Islet precursor cell (in vitro differentiated cells): ENCODE data around the gene ZNF664.

ENCODE experiments used
- DNase-seq: peaks from one replicate; pipeline ENCODE4 v3.0.0-alpha.2; 2018

ZNF664 gene

DNA sequence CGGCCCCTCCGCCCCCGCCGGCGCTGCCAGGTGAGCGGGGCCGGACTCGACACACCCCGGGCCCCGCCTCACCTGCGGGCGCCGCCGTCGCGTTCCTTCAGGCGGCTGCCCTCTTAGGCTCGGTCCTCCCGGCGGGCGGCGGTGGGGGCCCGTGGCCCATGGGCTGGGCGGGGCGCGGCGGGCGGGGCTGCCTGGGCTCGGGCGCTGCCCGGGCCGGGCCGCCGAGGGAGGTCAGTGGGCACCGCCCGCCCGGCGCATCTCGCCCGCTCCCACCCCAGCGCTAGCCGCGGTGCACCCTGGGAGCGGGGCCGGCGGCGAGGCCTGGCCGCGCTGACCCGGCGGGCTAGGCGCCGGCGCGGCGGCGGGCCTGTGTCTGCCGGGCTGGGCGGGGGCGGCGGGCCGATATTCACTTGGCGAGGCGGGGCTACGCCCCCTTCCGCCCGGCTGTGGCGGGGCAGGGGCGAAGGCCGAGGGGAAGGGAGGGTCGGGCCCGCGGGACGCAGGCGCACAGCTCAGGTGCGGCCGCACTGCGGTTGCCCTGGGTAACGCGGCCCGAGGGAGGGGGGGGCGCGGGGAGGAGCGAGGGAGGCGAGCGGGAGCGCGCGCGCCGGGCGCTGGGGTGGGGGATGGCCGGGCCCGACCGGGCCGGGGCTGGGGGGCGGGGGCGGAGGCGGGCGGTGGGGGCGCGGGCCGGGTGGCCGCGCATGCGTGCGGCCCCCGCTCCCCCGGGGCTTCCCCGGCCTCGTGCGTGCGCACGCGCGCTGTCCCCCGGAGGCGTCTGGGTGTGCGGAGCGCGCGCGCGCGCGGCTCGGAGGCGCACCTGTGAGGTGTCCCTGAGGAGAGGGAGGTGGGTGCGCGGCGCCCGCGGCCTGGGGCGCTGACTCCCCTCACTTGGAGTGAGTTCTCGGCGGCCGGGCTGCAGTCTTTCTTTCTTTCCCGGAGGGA lies at the start of gene ZNF664, which contains the start of gene CCDC92:
ZNF664 (plus strand) TSS at position 759 of the 945 bp plus-strand sequence. CDS start 38,930 bp downstream, outside the sequence.
CCDC92 (minus strand) TSS at position 375 of the 945 bp plus-strand sequence. CDS start 28,526 bp downstream, outside the sequence.
- DNase-seq, result peak; percentile 99

DNA sequence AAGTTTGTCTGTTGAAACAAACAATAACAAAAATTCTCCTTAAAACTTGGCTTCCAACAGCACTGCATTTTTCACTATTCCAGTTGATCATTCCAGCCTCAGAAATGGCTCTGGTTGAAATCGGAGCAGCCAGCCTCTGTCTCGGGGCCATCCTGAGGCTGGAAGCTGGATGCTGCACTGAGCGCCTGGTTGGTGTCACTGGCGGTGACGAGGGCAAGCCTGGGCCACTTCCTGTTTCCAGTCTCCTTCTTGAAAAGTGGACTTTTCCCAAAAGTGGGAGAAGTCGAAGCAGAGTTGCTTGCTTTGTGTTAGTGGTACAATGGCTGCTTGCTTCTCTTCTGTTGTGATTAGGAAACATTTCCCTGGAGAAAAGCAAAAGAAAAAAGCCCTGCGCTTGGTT lies 49.1 kb upstream of the ZNF664 start:
- DNase-seq, result no peak

DNA sequence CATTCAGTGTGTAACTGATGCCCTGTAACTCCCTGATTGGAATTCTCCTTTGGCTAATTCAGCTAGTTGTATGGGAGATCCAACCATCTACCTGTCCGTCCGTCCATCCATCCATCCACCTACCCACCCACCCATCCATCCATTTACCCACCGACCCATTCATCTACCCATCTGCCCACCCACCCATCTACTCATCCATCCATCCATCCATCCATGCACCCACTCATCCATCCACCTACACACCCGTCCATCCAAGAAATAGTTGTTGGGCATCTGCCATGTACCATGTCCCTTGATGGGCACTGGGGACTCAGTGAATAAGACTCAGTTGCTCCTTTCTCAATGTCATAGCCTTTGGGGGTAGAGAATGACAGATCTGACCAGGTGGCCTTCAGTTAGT lies 48.5 kb upstream of the ZNF664 start:
- no peak for DNase-seq

DNA sequence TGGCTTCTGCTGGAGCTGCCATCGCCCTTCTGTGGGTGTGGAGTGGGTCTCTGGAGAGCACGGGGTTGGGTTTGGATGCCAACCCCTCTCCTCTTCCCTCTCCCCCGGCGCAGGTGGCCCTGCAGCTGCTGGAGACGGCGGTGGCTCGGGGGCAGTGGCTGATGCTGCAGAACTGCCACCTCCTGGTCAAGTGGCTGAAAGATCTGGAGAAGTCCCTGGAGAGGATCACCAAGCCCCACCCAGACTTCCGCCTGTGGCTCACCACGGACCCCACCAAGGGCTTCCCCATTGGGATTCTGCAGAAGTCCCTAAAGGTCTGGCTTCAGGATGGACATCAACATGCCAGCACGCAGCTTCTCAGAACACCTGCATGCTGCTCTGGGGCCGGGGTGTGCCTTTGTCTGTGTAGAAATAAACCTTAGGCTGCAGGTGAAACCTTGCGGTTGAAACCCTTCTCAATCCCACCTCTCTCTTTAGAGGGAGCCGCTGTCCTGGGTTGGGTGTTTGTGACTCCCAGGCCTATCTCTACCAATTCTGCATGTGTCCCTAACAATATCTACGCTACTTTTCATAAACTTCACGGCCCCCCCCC lies 44.6 kb upstream of the ZNF664 start:
- no peak for DNase-seq

DNA sequence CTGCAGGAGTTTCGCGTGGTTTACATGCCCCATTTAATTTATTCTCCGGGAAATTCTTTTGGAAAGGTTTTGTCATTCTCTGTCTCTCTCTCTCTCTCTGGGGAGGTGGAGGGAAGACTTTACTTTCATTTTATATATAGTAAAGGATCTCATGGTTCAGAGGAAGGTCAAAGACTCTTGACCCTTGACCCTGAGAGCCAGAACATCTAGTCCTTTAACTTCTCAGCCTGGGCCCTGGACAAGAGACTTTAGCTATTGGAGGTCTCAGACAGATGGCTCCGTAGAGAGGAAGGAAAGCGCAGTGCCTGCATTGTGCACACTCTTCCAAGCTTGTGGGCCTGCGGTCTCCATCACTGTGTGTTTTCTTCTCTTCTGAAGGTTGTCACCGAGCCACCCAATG lies 44.1 kb upstream of the ZNF664 start:
- no peak for DNase-seq

DNA sequence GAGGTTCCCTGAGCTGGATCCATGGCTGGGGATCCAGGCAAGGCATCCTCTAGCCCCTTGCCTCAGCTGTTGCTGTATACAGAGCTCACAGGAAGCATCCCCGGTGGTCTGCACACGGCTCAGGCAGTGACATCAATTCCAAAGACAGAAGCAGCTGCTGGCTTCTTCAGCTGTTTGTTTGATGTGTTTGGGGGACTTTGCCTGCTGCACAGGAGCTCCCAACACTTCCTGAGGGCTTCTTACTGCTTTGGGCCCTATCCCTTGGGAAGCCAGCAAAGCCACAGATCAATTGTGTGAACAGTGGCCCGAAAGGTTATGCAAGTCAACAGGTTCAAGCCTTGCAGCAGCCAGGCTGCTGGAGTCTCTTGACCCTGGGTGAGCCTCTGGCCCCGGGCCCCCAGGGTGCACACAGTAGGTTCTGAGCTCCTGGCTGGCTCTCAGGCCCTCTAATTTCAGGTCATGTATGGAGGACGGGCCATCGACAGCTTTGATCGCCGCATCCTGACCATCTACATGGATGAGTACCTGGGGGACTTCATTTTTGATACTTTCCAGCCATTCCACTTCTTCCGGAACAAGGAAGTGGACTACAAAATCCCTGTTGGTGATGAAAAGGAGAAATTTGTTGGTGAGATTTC lies 43.0 kb upstream of the ZNF664 start:
- DNase-seq, result peak; percentile 52

DNA sequence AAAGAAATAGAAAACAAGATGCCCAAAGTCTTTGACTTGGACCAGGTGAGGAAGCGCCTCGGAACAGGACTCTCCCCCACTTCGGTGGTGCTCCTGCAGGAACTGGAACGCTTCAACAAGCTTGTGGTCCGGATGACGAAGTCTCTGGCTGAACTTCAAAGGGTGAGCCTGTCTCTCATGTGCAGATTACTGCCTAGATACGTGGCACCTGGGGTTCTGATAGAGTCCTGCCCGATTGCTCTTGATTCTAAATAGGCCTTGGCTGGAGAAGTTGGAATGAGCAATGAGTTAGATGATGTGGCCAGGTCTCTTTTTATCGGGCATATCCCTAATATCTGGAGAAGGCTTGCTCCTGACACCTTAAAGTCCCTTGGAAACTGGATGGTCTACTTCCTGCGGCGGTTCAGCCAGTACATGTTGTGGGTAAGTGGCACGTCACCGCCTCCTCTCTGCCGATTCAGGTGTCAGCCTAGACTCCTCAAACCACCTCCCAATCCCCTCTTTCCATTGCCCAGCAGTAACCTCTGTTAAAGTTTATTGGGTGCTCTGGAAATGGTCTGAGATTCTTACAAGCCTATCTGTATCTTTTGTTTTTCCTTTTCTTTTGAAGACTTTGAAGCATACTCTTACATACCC lies 41.2 kb upstream of the ZNF664 start:
- DNase-seq, result peak; percentile 51

DNA sequence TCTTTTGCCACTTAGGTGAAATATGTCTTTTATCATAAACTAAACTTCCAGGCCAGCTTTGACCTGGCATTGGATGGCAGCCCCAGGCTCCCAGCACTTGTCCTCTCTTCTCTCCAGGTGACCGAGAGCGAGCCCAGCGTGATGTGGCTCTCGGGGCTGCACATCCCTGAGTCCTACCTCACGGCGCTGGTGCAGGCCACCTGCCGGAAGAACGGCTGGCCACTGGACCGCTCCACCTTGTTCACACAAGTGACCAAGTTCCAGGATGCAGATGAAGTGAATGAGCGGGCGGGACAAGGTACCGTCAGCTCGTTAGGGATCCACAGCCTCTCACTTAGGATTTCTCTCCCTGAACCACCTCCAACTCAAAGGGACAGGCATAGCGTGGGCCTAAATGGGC lies 39.8 kb upstream of the ZNF664 start:
- DNase-seq, result peak; percentile 49

DNA sequence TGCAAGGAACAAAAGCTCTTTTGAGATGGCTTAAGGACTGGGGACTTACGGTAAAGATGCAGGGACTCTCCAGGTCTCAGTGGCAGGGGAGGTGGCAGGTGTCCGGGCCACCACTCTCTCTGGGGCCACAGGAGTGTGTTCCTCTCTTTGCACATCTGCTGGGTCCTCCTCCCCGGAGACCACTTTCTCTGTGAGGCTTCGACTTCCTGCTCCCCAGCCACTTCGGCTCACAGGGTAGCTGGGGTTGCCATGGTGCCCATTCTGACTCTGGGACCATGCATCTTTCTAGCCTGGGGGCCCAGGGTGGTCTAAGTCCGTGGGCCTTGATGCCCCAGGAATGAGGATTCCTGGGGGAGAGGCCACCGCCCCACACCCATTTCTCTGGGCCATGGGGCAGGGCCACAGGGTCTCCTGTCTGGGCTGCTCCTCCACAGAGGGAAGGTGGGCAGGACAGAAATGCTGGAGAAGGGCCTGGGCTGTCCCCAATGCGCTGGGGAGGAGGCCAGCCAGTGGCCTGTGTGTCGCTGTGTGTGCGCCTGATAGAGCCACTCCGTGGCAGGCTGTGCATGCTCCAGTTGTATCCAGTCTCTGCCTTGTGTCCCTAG lies 38.9 kb upstream of the ZNF664 start:
- peak; percentile 48 for DNase-seq

DNA sequence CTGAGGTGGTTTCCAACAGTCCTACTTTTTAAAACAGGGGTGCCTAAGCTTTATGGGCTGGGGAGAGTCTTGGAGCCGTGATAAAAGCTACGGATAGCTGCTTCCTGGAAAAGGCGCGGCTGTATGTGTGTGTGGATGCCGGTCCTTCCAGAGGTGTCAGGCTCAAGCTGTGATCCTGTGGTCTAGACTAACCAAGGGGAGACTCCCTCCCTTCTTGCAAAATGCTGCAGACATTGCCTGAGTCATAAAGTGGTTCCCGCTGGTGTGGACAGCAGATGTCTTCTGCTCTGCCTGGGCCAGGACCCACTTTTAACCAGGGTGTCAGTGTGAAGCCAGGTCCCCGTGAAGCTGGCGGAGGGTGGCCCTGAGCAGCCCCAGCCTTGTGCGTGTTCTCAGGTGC lies 38.2 kb upstream of the ZNF664 start:
- DNase-seq, result no peak

DNA sequence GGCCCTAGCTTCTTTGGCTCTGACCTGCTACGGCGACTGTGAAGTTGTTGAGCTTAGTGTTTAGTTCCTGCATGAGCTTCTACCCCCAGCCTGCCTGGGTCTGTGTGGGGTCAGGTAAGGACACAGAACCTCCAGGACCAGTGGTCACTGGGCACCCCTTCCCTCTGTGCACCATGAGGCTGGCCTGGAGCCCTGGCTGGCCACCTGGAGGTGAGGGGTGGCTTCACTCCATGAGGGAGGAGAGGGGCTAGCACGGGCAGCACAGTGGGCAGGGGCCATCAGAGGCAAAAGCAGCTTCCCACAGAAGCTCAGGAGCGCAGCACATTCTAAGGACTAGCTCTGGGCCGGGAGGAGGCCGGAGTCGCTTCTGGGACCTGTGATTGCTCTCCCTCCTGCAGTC lies 37.1 kb upstream of the ZNF664 start:
- DNase-seq, result no peak

DNA sequence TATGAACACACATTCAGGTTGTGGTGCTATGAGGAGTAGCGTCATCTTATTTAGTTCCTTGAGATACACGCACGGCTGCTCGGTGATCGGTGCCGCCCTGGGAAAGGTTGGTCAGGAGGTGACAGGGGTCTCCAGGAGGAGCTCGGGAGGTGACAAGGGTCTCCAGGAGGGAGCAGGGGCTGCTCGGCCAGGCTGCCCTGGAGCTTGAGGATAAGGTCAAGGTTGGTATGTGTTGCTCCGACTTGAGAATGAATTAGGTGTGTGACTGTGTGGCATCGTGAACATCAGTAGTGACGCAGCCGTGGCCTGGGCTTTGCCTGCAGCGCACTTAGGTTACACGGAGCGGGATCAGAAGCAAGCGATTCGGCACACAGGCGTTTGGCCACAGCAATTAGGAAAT lies 36.5 kb upstream of the ZNF664 start:
- DNase-seq, result no peak

DNA sequence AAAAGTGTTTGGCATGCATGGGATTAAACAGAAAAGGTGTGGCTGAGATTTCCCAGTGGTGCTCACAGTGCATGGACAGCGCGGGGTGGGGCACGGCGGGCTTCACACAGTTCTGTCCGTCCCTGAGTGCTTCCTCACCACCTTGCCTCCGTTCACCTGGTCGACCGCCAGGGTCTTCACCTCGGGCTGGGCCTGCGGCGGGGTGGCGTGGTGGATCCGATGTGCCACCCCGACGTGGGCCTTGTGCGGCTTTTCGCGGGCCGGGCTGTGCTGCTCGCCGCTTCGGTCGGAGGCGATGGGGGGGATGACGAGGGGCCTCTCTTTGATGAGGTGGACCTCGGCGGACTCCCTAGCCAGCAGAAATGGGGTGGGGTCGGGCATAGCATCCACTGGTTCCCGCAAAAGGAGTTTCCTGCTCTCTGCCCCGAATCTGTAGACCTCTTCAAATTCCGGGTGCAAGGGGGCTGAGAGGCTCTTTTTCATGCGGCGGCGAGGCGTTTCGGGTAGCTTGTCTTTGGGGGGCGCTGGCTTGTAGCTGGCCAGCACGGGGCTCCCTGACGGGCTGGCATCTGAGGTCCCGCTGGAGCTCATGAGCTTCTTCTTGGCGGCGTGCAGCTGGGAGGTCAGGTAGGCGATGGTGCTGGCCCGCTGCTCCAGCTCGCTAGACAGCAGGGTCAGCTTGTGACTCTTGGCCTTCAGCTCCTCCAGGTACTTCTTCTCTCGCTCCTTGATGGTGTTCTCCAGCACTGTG lies 35.9 kb upstream of the ZNF664 start:
- DNase-seq, result no peak

DNA sequence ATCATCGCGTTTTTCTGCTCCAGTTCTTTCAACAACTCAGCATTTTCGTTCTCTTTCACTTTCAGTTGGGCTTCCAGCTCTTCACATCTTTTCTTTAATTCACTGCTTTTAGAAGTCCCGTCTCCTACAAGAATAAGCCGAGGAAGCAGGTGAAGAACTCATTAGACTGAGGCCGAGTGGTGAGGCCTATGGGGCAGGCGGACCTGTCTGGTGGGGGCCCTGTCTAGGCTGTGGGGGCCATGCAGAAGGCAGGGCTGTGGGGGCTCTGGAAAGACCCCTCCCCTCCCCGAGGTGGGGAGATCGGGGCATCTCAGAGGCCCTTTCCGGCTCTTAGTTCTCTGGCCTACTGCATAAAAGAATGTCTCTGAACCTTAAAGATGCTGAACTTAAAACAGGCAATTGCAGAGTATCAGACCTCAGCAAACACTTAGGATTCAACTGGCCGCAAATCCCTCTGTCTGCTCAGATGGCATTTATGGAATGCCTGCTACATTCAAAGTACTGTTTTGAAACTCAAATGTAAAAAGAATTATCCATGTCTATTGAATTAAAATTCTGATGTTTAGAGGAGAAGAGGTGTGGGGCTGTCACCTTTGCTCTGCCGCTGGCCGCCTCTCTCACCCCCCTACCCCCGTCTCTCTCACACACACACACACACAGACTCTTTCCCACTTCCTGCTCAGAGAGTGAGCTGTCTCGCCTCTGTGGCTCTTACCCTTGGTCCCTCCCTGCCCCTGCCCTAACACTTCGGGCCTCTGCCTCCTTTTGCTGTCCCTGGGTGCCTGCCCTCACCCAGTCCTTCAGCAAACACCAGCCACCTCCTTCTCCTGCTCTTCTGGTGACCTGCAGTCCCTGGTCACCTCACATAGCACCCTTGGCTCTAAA lies 35.1 kb upstream of the ZNF664 start:
- peak; percentile 65 for DNase-seq

DNA sequence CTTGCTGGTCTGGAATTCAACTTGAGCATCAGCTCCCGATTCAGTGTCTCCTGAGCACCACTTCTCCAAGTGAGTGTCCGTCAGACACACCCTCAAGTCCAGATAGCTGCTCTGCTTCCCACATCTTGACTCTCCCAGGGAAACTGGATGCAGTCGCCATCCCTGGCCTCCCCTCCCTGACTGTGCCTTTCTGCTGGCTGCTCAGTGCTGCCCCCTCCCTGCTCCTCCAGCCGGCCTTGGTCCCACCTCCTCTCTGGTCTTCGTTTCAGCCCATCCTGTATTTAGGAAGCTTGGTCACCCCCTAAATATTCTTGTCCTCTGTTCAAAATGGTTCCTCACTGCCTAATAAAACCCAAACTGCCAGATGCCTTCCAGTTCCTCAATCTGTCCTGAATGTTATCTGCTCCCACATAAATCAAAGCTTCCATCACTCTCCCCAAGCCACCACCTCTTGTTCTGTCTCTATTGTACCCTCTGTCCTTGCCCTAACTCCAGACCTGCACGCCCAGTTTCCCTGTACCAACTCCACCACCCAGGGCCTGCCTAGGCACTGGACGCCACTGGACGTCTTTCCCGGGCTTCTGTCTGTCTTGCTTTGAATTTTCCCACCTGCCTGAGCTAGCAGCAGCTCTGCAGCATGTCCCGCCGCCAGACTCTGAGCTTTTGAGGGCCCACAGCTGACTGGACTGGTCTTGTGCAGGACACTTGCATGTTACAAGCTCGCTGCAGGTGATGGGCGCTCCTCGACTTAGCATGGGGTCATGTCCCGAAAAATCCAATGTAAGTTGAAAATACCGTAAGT lies 34.1 kb upstream of the ZNF664 start:
- DNase-seq, result peak; percentile 72

DNA sequence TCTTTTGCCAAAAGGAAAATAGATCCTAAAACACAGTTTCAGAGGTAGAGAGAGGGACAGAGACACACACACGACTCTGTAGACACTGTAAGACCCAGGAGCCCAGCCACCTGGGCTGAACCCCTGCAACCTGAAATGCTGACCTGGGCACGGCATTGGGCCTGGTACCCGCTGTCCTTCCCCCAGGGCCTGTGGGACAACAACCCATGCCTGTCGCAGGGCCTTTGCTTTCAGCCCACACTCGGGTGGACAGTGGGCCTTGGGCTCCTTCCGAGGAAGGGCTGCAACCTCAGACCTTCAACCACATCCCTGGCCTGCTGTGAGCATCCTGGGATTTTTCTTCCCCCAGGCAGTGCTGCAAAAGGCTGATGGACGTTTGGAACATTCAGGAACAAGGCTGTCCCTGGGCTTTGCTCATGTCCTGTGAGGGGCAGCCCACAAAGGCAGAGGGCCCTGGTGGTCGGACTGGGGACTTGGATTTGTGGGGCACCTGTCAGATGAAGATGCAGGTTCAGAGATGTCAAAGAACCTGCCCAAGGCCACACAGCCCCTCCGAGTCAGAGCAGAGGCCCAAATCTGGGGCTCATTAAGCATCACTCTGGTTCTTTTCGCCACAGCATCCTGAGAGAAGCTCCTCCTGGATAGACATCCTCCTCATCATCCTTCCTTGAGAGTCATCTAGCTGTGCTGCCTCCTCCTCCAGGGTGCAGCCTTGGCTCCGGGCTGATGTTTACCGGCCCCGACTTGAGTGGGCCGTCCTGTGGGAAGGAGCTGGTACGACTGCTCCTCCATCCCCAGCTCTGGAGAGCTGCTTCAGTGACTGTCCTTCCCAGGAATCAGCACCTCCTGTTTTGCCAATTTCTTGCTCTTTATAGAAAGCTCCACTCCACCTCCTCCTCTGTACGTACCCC lies 33.0 kb upstream of the ZNF664 start:
- DNase-seq, result peak; percentile 33

DNA sequence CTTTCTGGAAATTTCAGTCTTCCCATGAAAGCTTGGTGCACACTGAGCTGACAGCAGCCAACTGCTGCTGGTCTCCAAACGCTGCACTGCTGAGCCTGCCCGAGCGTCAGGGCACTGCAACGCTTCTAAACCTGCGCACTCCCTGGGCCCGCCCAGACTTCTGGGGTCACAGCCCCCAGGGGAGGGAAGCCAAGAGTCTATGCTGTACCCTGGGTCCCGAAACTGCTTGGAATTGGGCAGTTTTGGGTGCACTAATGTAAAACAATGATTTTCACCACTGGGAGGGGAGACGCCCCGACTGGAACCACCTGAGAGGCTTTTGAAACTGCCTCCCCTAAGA lies 32.4 kb upstream of the ZNF664 start:
- peak; percentile 40 for DNase-seq

DNA sequence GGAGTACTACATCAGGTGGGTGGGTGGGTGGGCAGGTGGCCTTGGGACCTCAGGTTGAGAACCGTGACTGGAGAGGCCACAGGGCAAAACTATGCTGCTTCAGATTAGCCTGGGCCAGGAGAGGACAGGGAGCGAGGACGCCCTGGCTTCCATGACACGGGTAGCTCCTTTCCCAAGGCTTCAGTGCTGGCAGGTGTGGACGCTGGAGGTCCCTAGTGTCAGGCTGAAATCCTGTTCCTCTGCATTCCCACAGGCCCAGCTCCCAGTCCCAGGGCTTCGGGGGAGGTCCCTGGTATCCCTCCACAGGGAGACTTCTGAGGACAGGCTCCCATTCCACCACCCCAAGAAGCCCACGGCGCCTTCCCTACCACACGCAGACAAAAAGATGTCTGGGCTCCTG lies 32.0 kb upstream of the ZNF664 start:
- DNase-seq, result peak; percentile 68

DNA sequence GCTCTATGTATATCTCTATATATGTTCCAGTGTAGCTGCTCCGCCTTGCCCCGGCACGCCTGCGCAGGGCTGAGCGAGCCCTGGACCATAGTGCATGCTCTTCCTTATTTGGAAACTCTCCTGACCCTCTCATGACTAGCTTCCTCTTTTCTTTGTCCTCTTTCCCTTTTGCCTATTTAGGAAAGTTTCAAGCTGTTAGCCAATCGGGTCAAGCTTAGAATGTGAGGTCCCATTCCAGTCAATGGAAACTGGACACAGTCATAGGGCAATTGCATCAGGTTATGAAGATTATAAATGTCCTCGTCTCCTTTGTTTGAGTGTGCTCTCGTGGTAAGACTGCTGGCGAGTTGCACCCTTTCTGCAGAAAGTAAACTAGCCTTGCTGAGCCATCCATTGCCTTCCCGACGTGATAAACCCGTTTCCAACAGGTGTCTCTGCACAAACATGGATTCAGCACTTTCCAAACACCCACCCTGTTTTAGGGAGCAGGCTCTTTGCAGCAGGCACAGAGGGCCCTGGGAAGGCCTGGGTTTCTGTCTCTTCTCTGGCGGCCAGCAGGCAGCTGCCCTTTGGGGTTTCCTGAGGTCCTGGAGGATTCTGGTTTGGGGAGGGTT lies 31.3 kb upstream of the ZNF664 start:
- DNase-seq, result peak; percentile 51
